ACHN (cell line): ENCODE data around the gene MRO.
A peak's percentile ranks its signal among the peaks of the same experiment; 100 is the strongest.
"Not testable (repeated sequence)": the region's sequence is repeated elsewhere in the genome, so short reads cannot be mapped to it uniquely, and the experiment has no call there.

Experiments used
- DNase-seq: peaks from one replicate; pipeline ENCODE4 v3.0.0-alpha.2; 2015
- in situ Hi-C: cut with HindIII; loops from 2 replicates; pipeline ENCODE4 v1.10.0; 2017; ENCODE audit warnings: low sequenced_read_pairs, low pct_ligation_motif_present, low pct_unique_long_range_greater_than_20kb

Gene MRO

GRCh38 chr18:50819728-50820378 is at the start of gene MRO:
MRO (minus strand) TSS chr18:50820016; CDS start chr18:50809400, 10,616 bp downstream.
- DNase-seq = peak; percentile 55
- in situ Hi-C loops = no loop called here

- in situ Hi-C loops = no loop called here
- DNase-seq = no peak
Measured at GRCh38 chr18:50869150-50869549, 49.3 kb upstream of the MRO start.

GRCh38 chr18:50866765-50867164 is 46.9 kb upstream of the MRO start:
- DNase-seq = peak; percentile 31
- in situ Hi-C loops = no loop called here

- DNase-seq = no peak
- in situ Hi-C loops = no loop called here
Measured at GRCh38 chr18:50863840-50864375, 44.1 kb upstream of the MRO start.

- no peak for DNase-seq
Measured at GRCh38 chr18:50862401-50862800, 42.6 kb upstream of the MRO start.

GRCh38 chr18:50861617-50862016 is 41.8 kb upstream of the MRO start:
- no peak for DNase-seq
- in situ Hi-C loops = no loop called here

More at GRCh38 chr18:50862401-50862800, 42.6 kb upstream of the MRO start:
- in situ Hi-C loops = no loop called here

GRCh38 chr18:50859793-50860555 is 40.2 kb upstream of the MRO start:
- DNase-seq = no peak
- in situ Hi-C loops = no loop called here

GRCh38 chr18:50857694-50858093 is 37.9 kb upstream of the MRO start:
- in situ Hi-C loops = no loop called here
- DNase-seq = no peak

- DNase-seq, in situ Hi-C loops: not testable (repeated sequence)
Measured at GRCh38 chr18:50857166-50857565, 37.4 kb upstream of the MRO start.

GRCh38 chr18:50855976-50856757 is 36.4 kb upstream of the MRO start:
- DNase-seq = no peak
- in situ Hi-C loops = no loop called here

GRCh38 chr18:50853863-50854271 is 34.1 kb upstream of the MRO start:
- in situ Hi-C loops = no loop called here

GRCh38 chr18:50850307-50851065 is 30.7 kb upstream of the MRO start:
- in situ Hi-C loops = no loop called here
- DNase-seq = no peak

More at GRCh38 chr18:50853863-50854271, 34.1 kb upstream of the MRO start:
- no peak for DNase-seq

- in situ Hi-C loops = loop anchor here (25.0 kb wide), 1 partner anchor 188 kb away; the partner anchor contains the start of gene SMAD4
- no peak for DNase-seq
Measured at GRCh38 chr18:50849419-50849821, 29.6 kb upstream of the MRO start.

- in situ Hi-C loops = loop anchor here (25.0 kb wide), 1 partner anchor 188 kb away; the partner anchor contains the start of gene SMAD4
- no peak for DNase-seq
Measured at GRCh38 chr18:50848991-50849390, 29.2 kb upstream of the MRO start.

GRCh38 chr18:50848061-50848551 is 28.3 kb upstream of the MRO start:
- DNase-seq = no peak
- in situ Hi-C loops = loop anchor here (25.0 kb wide), 1 partner anchor 189 kb away; the partner anchor contains the start of gene SMAD4

GRCh38 chr18:50847192-50847591 is 27.4 kb upstream of the MRO start:
- in situ Hi-C loops = loop anchor here (25.0 kb wide), 1 partner anchor 190 kb away; the partner anchor contains the start of gene SMAD4
- no peak for DNase-seq

- in situ Hi-C loops = loop anchor here (25.0 kb wide), 1 partner anchor 192 kb away; the partner anchor contains the start of gene SMAD4
- no peak for DNase-seq
Measured at GRCh38 chr18:50844960-50845359, 25.1 kb upstream of the MRO start.

GRCh38 chr18:50844554-50844953 is 24.7 kb upstream of the MRO start:
- in situ Hi-C loops = loop anchor here (25.0 kb wide), 1 partner anchor 193 kb away; the partner anchor contains the start of gene SMAD4

More at GRCh38 chr18:50844554-50844953, 24.7 kb upstream of the MRO start:
- no peak for DNase-seq
